Liver (tissue), 9 donors: ENCODE data around the gene WNT7B. TPM values are rescaled to one million over a fixed set of nuclear protein-coding genes. Genes with fewer than 3 reads are reported as not detected.

Experiments
- DNase-seq: peaks from one replicate; pipeline ENCODE4 v3.0.0-alpha.2; 2017; ENCODE audit warnings: low spot score
- H3K27ac ChIP-seq, 2 donors: one replicate each; pipeline ENCODE4 v1.7.0; 2013; ENCODE audit warnings: inconsistent platforms in 2 of 2, low read length in 2 of 2, control low read depth in 1 of 2, low read depth in 1 of 2, mild to moderate bottlenecking in 1 of 2
- H3K27me3 ChIP-seq, 4 donors: one replicate each; pipeline versions ENCODE4 v1.6.1 to v1.7.0; 2013; ENCODE audit warnings: low read length in 3 of 4, inconsistent platforms in 1 of 4, mild to moderate bottlenecking in 1 of 4, moderate library complexity in 1 of 4; ENCODE audit not compliant: control insufficient read depth in 4 of 4, insufficient read depth in 4 of 4
- H3K36me3 ChIP-seq, 4 donors: one replicate each; pipeline versions ENCODE4 v1.6.1 to v1.7.0; 2013; ENCODE audit warnings: low read length in 3 of 4, mild to moderate bottlenecking in 3 of 4, low read depth in 1 of 4, moderate library complexity in 1 of 4; ENCODE audit not compliant: control insufficient read depth in 4 of 4, insufficient read depth in 3 of 4
- H3K4me1 ChIP-seq, 4 donors: one replicate each; pipeline versions ENCODE4 v1.6.1 to v1.7.0; 2013; ENCODE audit warnings: low read length in 3 of 4, mild to moderate bottlenecking in 3 of 4, moderate library complexity in 1 of 4; ENCODE audit not compliant: control insufficient read depth in 4 of 4, insufficient read depth in 4 of 4
- H3K4me3 ChIP-seq, 3 donors: one replicate each; pipeline versions ENCODE4 v1.6.1 to v1.7.0; 2013; ENCODE audit warnings: low read length in 3 of 3, control low read depth in 1 of 3, low read depth in 1 of 3, mild to moderate bottlenecking in 1 of 3
- H3K9ac ChIP-seq, 2 donors: one replicate each; pipeline ENCODE4 v1.7.0; 2013; ENCODE audit warnings: low read length in 2 of 2, mild to moderate bottlenecking in 2 of 2, moderate library complexity in 2 of 2, control low read depth in 1 of 2, low read depth in 1 of 2
- H3K9me3 ChIP-seq, 4 donors: one replicate each; pipeline versions ENCODE4 v1.6.1 to v1.7.0; 2013; ENCODE audit warnings: low read length in 3 of 4; ENCODE audit not compliant: control insufficient read depth in 4 of 4
- EGR1 ChIP-seq, 2 donors: IDR thresholded peaks; 2 replicates each; pipeline ENCODE4 v1.6.1; 2016 to 2018; ENCODE audit warnings: antibody characterized with exemption in 2 of 2, low read depth in 2 of 2
- FOXA1 ChIP-seq: IDR thresholded peaks from 2 replicates; pipeline ENCODE4 v1.6.1; 2016; ENCODE audit warnings: antibody characterized with exemption
- FOXA2 ChIP-seq: IDR thresholded peaks from 2 replicates; pipeline ENCODE4 v1.6.1; 2016; ENCODE audit warnings: antibody characterized with exemption
- GABPA ChIP-seq, 2 donors: IDR thresholded peaks in 1 of 2; conservative IDR thresholded peaks in 1 of 2; 2 replicates each; pipeline ENCODE4 v1.6.1; 2016; ENCODE audit warnings: antibody characterized with exemption in 2 of 2, mild to moderate bottlenecking in 1 of 2, moderate library complexity in 1 of 2
- HNF4A ChIP-seq, 2 donors: conservative IDR thresholded peaks; 2 replicates each; pipeline ENCODE4 v1.6.1; 2016; ENCODE audit warnings: antibody characterized with exemption in 2 of 2, mild to moderate bottlenecking in 2 of 2
- HNF4G ChIP-seq: IDR thresholded peaks from 2 replicates; pipeline ENCODE4 v1.6.1; 2016; ENCODE audit warnings: antibody characterized with exemption
- JUND ChIP-seq, 2 donors: IDR thresholded peaks; 2 replicates each; pipeline ENCODE4 v1.6.1; 2016; ENCODE audit warnings: antibody characterized with exemption in 2 of 2
- NR2F2 ChIP-seq: IDR thresholded peaks from 2 replicates; pipeline ENCODE4 v1.6.1; 2016; ENCODE audit warnings: antibody characterized with exemption
- RXRA ChIP-seq, 2 donors: IDR thresholded peaks; 2 replicates each; pipeline ENCODE4 v1.6.1; 2017 to 2018; ENCODE audit warnings: antibody characterized with exemption in 2 of 2, mild to moderate bottlenecking in 1 of 2
- SP1 ChIP-seq: IDR thresholded peaks from 2 replicates; pipeline ENCODE4 v1.6.1; 2018; ENCODE audit warnings: antibody characterized with exemption, mild to moderate bottlenecking
- TAF1 ChIP-seq: conservative IDR thresholded peaks from 2 replicates; pipeline ENCODE4 v1.6.1; 2016; ENCODE audit warnings: antibody characterized with exemption, mild to moderate bottlenecking
- YY1 ChIP-seq: IDR thresholded peaks from 2 replicates; pipeline ENCODE4 v1.6.1; 2016; ENCODE audit warnings: antibody characterized with exemption, mild to moderate bottlenecking
- WGBS: extraction: QIAGEN DNeasy Blood & Tissue Kit; methylation state at CpG from one replicate; pipeline ENCODE4 v1.1.7; 2013; 5-methylcytosine and 5-hydroxymethylcytosine counted together
- polyA plus RNA-seq, 2 donors: library from polyadenylated mRNA; stranded (reverse) in 1 of 2; unstranded in 1 of 2; fragments of 200-250 nt in 1 of 2; fragments of >200 nt in 1 of 2; fragmentation: Nextera tagmentation in 1 of 2; extraction: Ambion mirVana in 1 of 2; gene quantifications; one replicate each; pipeline versions ENCODE4 v1.2.1 to v1.2.3, GENCODE V29; 2013 to 2015
- total RNA-seq, 2 donors: library from RNA; depleted of rRNA; stranded (reverse); fragments of >200 nt; gene quantifications; one replicate each; pipeline ENCODE4 v1.2.3, GENCODE V29; 2014
- TF ChIP-seq, protein P1 (sequence below): fragments of 150-350 bp; IDR thresholded peaks from 2 replicates; pipeline ENCODE4 v1.5.1; 2017; ENCODE audit warnings: improper control_type of control experiment, low read depth, low read length; ENCODE audit not compliant: missing input control
- TF ChIP-seq, protein P2 (sequence below): IDR thresholded peaks from 2 replicates; pipeline ENCODE4 v1.6.1; 2016; ENCODE audit warnings: antibody characterized with exemption
- TF ChIP-seq, protein P3 (sequence below): IDR thresholded peaks from 2 replicates; pipeline ENCODE4 v1.6.1; 2016; ENCODE audit warnings: antibody characterized with exemption, mild to moderate bottlenecking
- TF ChIP-seq, protein P4 (sequence below): IDR thresholded peaks from 2 replicates; pipeline ENCODE4 v1.6.1; 2016; ENCODE audit warnings: antibody characterized with exemption
- TF ChIP-seq, protein P5 (sequence below): IDR thresholded peaks from 2 replicates; pipeline ENCODE4 v1.6.1; 2016; ENCODE audit warnings: antibody characterized with exemption
- donor health status: healthy.
- donor health status: healthy.
- donor health status: healthy.
- donor health status: healthy.
- donor health status: healthy.

Gene WNT7B
- total and polyA plus RNA-seq, 4 donors = 0.06 to 0.28 TPM; not detected in 2

DNA sequence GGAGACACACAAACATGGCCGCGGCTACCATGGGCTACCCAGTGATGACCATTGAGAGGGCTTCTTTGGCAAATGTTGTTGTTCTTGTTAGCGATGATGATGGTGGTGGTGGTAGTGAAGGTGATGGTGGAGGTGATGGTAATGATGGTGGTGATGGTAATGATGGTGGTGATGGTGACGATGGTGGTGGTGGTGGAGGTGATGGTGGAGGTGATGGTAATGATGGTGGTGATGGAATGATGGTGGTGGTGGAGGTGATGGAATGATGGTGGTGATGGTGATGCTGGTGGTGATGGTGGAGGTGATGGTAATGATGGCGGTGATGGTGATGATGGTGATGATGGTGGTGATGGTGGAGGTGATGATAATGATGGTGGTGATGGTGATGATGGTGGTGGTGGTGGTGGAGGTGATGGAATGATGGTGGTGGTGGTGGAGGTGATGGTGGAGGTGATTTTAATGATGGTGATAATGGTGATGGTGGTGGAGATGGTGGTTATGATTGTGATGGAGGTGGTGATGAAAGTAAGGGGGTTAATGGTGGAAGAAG is 16.3 kb upstream of the WNT7B start:
- Histone ChIP-seq H3K4me3 (no peak overlapping the region), H3K36me3 (no peaks in the 10 kb centered on the region), H3K9me3 (no peaks in the 10 kb centered on the region), H3K4me1 (peaks cover 2 to 31% (median 7%) of the 10 kb centered on the region in 4 donors), H3K27ac (no peak overlapping the region), H3K27me3 (no peaks in the 10 kb centered on the region), H3K9ac (no peak overlapping the region)
- DNase-seq = no peak
- 95% methylated on average over 5 of the region's 5 CpGs for WGBS
- TF ChIP-seq HNF4G = no peak
- no peak for TF ChIP-seq RXRA (IDR thresholded peaks at IDR 0.05)
- TF ChIP-seq, protein P1, sequence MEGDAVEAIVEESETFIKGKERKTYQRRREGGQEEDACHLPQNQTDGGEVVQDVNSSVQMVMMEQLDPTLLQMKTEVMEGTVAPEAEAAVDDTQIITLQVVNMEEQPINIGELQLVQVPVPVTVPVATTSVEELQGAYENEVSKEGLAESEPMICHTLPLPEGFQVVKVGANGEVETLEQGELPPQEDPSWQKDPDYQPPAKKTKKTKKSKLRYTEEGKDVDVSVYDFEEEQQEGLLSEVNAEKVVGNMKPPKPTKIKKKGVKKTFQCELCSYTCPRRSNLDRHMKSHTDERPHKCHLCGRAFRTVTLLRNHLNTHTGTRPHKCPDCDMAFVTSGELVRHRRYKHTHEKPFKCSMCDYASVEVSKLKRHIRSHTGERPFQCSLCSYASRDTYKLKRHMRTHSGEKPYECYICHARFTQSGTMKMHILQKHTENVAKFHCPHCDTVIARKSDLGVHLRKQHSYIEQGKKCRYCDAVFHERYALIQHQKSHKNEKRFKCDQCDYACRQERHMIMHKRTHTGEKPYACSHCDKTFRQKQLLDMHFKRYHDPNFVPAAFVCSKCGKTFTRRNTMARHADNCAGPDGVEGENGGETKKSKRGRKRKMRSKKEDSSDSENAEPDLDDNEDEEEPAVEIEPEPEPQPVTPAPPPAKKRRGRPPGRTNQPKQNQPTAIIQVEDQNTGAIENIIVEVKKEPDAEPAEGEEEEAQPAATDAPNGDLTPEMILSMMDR = no peak
- TF ChIP-seq, protein P2, sequence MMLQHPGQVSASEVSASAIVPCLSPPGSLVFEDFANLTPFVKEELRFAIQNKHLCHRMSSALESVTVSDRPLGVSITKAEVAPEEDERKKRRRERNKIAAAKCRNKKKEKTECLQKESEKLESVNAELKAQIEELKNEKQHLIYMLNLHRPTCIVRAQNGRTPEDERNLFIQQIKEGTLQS = no peak
- no peak for TF ChIP-seq NR2F2
- TF ChIP-seq, protein P3, sequence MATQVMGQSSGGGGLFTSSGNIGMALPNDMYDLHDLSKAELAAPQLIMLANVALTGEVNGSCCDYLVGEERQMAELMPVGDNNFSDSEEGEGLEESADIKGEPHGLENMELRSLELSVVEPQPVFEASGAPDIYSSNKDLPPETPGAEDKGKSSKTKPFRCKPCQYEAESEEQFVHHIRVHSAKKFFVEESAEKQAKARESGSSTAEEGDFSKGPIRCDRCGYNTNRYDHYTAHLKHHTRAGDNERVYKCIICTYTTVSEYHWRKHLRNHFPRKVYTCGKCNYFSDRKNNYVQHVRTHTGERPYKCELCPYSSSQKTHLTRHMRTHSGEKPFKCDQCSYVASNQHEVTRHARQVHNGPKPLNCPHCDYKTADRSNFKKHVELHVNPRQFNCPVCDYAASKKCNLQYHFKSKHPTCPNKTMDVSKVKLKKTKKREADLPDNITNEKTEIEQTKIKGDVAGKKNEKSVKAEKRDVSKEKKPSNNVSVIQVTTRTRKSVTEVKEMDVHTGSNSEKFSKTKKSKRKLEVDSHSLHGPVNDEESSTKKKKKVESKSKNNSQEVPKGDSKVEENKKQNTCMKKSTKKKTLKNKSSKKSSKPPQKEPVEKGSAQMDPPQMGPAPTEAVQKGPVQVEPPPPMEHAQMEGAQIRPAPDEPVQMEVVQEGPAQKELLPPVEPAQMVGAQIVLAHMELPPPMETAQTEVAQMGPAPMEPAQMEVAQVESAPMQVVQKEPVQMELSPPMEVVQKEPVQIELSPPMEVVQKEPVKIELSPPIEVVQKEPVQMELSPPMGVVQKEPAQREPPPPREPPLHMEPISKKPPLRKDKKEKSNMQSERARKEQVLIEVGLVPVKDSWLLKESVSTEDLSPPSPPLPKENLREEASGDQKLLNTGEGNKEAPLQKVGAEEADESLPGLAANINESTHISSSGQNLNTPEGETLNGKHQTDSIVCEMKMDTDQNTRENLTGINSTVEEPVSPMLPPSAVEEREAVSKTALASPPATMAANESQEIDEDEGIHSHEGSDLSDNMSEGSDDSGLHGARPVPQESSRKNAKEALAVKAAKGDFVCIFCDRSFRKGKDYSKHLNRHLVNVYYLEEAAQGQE = no peak
- TF ChIP-seq, protein P4, sequence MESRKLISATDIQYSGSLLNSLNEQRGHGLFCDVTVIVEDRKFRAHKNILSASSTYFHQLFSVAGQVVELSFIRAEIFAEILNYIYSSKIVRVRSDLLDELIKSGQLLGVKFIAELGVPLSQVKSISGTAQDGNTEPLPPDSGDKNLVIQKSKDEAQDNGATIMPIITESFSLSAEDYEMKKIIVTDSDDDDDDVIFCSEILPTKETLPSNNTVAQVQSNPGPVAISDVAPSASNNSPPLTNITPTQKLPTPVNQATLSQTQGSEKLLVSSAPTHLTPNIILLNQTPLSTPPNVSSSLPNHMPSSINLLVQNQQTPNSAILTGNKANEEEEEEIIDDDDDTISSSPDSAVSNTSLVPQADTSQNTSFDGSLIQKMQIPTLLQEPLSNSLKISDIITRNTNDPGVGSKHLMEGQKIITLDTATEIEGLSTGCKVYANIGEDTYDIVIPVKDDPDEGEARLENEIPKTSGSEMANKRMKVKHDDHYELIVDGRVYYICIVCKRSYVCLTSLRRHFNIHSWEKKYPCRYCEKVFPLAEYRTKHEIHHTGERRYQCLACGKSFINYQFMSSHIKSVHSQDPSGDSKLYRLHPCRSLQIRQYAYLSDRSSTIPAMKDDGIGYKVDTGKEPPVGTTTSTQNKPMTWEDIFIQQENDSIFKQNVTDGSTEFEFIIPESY = no peak
- TF ChIP-seq, protein P5, sequence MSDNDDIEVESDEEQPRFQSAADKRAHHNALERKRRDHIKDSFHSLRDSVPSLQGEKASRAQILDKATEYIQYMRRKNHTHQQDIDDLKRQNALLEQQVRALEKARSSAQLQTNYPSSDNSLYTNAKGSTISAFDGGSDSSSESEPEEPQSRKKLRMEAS = no peak
- no peak for TF ChIP-seq FOXA1
- TF ChIP-seq FOXA2 = no peak
- no peak for TF ChIP-seq GABPA (IDR thresholded peaks at IDR 0.05 in 1 of 2, conservative IDR thresholded peaks at IDR 0.05 in 1 of 2)
- TF ChIP-seq YY1 = no peak
- no peak for TF ChIP-seq EGR1 (IDR thresholded peaks at IDR 0.05; ENCODE audit: low read depth in 2 of 2)
- no peak for TF ChIP-seq SP1
- no peak for TF ChIP-seq JUND (IDR thresholded peaks at IDR 0.05)

DNA sequence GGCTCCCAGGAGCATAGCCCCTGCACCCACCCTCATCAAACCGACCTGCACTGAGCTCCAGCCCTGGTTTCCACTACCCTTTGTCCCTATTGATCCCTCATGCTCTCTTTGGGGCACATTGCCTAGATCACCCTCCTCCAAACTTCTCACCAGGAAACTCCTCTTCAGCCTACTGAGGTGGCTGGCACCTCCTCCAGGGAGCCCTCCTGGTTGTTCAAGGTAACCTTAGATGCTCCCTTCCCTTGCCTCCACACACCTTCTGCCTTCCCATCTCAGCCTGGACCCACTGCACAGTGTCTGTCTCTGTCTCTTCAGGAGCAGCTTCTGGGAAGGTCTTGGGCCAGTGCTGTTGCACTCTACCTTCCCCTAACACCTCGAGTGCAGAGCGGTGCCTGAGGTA is 15.8 kb upstream of the WNT7B start:
- no peaks in the 10 kb centered on the region for H3K36me3 ChIP-seq
- H3K4me3 ChIP-seq = no peak overlapping the region
- H3K9ac ChIP-seq = no peak overlapping the region
- H3K9me3 ChIP-seq = no peaks in the 10 kb centered on the region
- H3K27me3 ChIP-seq = no peaks in the 10 kb centered on the region
- H3K27ac ChIP-seq = no peak overlapping the region
- 67% methylated on average over 3 of the region's 3 CpGs for WGBS
- DNase-seq = no peak
- peaks cover 2 to 28% (median 7%) of the 10 kb centered on the region in 4 donors for H3K4me1 ChIP-seq
- TF ChIP-seq, protein P4 = no peak
- TF ChIP-seq, protein P5 = no peak
- TF ChIP-seq TAF1 (no peak), FOXA1 (no peak), HNF4A (conservative IDR thresholded peaks at IDR 0.05) (no peak), EGR1 (IDR thresholded peaks at IDR 0.05; ENCODE audit: low read depth in 2 of 2) (no peak), NR2F2 (no peak), JUND (IDR thresholded peaks at IDR 0.05) (no peak), SP1 (no peak)
- TF ChIP-seq, protein P2 = no peak
- TF ChIP-seq, protein P3 = no peak
